SK-N-MC (cell line): Measurements from ENCODE around the gene TTC28.

Experiments
- EZH2 ChIP-seq: fragments of 200-600 bp; sonication (generic); IDR thresholded peaks from one replicate; pipeline ENCODE4 v1.6.1; 2017; ENCODE audit warnings: antibody characterized with exemption
- FOXP2 ChIP-seq: optimal IDR thresholded peaks from 2 replicates; pipeline ENCODE3; 2011; ENCODE audit warnings: mild to moderate bottlenecking, moderate library complexity; ENCODE audit not compliant: insufficient read depth; ENCODE audit errors: extremely low read length, control extremely low read depth
- POLR2AphosphoS5 ChIP-seq: IDR thresholded peaks from 2 replicates; pipeline ENCODE4 v1.6.1; 2012; ENCODE audit warnings: mild to moderate bottlenecking, low read depth, low read length, borderline replicate concordance

DNA sequence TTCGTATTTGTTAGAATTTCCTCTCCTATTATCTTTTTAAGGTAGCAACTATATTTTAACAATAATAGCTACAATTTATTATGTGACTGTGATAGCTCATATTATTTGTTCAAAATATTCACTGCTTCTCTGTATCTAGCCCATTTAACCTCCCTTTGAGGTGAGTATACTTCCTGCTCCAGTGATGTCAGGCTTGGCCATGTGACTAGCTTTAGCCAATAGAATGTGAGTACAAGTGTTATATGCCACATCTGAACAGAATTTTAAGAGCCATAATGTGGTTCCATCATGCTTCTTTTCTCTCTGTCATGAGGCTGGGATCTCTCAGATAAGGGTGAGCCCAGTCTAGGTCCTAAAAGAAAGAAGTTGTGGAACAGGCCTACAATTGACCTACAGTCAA lies 217.6 kb downstream of the TTC28 start:
- TF ChIP-seq POLR2AphosphoS5 (no peak), EZH2 (no peak), FOXP2 (no peak)
